ENCODE data around the gene STOX2.
"Not testable (repeated sequence)": the region's sequence is repeated elsewhere in the genome, so short reads cannot be mapped to it uniquely, and the experiment has no call there.

Gene STOX2

GRCh38 chr4:184019667-184020623, 114.8 kb downstream of the STOX2 start:
- DNase-seq (ENCODE audit: low spot score): no peak

- DNase-seq (ENCODE audit: low spot score): no peak
Observed at GRCh38 chr4:184021389-184021788, 116.3 kb downstream of the STOX2 start.

GRCh38 chr4:184022679-184023383, 117.7 kb downstream of the STOX2 start:
- DNase-seq (ENCODE audit: low spot score): no peak

GRCh38 chr4:184024637-184025036, 119.5 kb downstream of the STOX2 start:
- DNase-seq (ENCODE audit: low spot score): no peak

GRCh38 chr4:184028561-184029374, 123.7 kb downstream of the STOX2 start:
- DNase-seq (ENCODE audit: low spot score): peak; percentile 15

- DNase-seq (ENCODE audit: low spot score): no peak
Observed at GRCh38 chr4:184030036-184030435, 124.9 kb downstream of the STOX2 start.

GRCh38 chr4:184030764-184031163, 125.7 kb downstream of the STOX2 start:
- no peak for DNase-seq (ENCODE audit: low spot score)

GRCh38 chr4:184032091-184032490, 127.0 kb downstream of the STOX2 start:
- no peak for DNase-seq (ENCODE audit: low spot score)

GRCh38 chr4:184039963-184040383, 134.9 kb downstream of the STOX2 start:
- DNase-seq (ENCODE audit: low spot score): no peak

- no peak for DNase-seq (ENCODE audit: low spot score)
Observed at GRCh38 chr4:184041156-184041555, 136.0 kb downstream of the STOX2 start.

GRCh38 chr4:184046148-184046547, 141.0 kb downstream of the STOX2 start:
- no peak for DNase-seq (ENCODE audit: low spot score)

GRCh38 chr4:184051262-184051661, 146.2 kb downstream of the STOX2 start:
- DNase-seq (ENCODE audit: low spot score): not testable (repeated sequence)

- DNase-seq (ENCODE audit: low spot score): no peak
Observed at GRCh38 chr4:184052616-184053015, 147.5 kb downstream of the STOX2 start.

- no peak for DNase-seq (ENCODE audit: low spot score)
Observed at GRCh38 chr4:184053434-184053833, 148.3 kb downstream of the STOX2 start.

- no peak for DNase-seq (ENCODE audit: low spot score)
Observed at GRCh38 chr4:184056877-184057276, 151.8 kb downstream of the STOX2 start.

- DNase-seq (ENCODE audit: low spot score): no peak
Observed at GRCh38 chr4:184058026-184058425, 152.9 kb downstream of the STOX2 start.

- no peak for DNase-seq (ENCODE audit: low spot score)
Observed at GRCh38 chr4:184059099-184059498, 154.0 kb downstream of the STOX2 start.

GRCh38 chr4:184061582-184061981, 156.5 kb downstream of the STOX2 start:
- DNase-seq (ENCODE audit: low spot score): no peak

GRCh38 chr4:184062769-184063168, 157.7 kb downstream of the STOX2 start:
- DNase-seq (ENCODE audit: low spot score): no peak

GRCh38 chr4:184064877-184065276, 159.8 kb downstream of the STOX2 start:
- no peak for DNase-seq (ENCODE audit: low spot score)

GRCh38 chr4:184066584-184067300, 161.6 kb downstream of the STOX2 start:
- no peak for DNase-seq (ENCODE audit: low spot score)

Data from CD4-positive, alpha-beta T cell treated with Interleukin-6 at 100 ng/mL for 8 hours (primary cell).